Tibial nerve (tissue), 4 donors: ENCODE results near the gene SRPK1. TPM values are rescaled to one million over a fixed set of nuclear protein-coding genes. Genes with fewer than 3 reads are reported as not detected.
"Not testable (repeated sequence)": the region's sequence is repeated elsewhere in the genome, so short reads cannot be mapped to it uniquely, and the experiment has no call there.

Experiments
- DNase-seq, 2 donors: peaks; one replicate each; pipeline ENCODE4 v3.0.0-alpha.2; 2019; ENCODE audit warnings: low spot score in 2 of 2
- H3K27ac ChIP-seq, 4 donors: fragments of 200-600 bp; sonication (generic) in 3 of 4; one replicate each; pipeline ENCODE4 v1.5.1; 2017 to 2019; ENCODE audit warnings: mild to moderate bottlenecking in 1 of 4
- H3K27me3 ChIP-seq, 2 donors: fragments of 200-600 bp; sonication (generic) in 1 of 2; one replicate each; pipeline versions ENCODE4 v1.5.1 to v1.6.0; 2017 to 2019
- H3K36me3 ChIP-seq, 3 donors: fragments of 200-600 bp; sonication (generic); one replicate each; pipeline ENCODE4 v1.5.1; 2018 to 2019
- H3K4me1 ChIP-seq, 4 donors: fragments of 200-600 bp; sonication (generic) in 3 of 4; one replicate each; pipeline ENCODE4 v1.5.1; 2017 to 2019
- H3K4me3 ChIP-seq, 4 donors: fragments of 200-600 bp; sonication (generic) in 3 of 4; one replicate each; pipeline ENCODE4 v1.5.1; 2017 to 2019; ENCODE audit warnings: mild to moderate bottlenecking in 1 of 4, moderate library complexity in 1 of 4
- H3K9me3 ChIP-seq, 4 donors: fragments of 200-600 bp; sonication (generic) in 3 of 4; one replicate each; pipeline ENCODE4 v1.5.1; 2017 to 2019
- CTCF ChIP-seq, 5 experiments: fragments of 200-600 bp in 3 of 5; fragments of 450-650 bp in 2 of 5; sonication (generic) in 3 of 5; IDR thresholded peaks; one replicate each; pipeline ENCODE4 v1.5.1; 2016 to 2019; ENCODE audit warnings: antibody characterized with exemption in 5 of 5, mild to moderate bottlenecking in 3 of 5, moderate library complexity in 2 of 5
- EP300 ChIP-seq, 2 donors: sonication (generic); formaldehyde crosslinking; IDR thresholded peaks; one replicate each; pipeline ENCODE4 v1.6.1; 2017; ENCODE audit warnings: antibody characterized with exemption in 2 of 2, mild to moderate bottlenecking in 1 of 2
- POLR2A ChIP-seq, 2 donors: fragments of 450-650 bp; IDR thresholded peaks; one replicate each; pipeline ENCODE4 v1.6.1; 2017; ENCODE audit warnings: antibody characterized with exemption in 2 of 2, mild to moderate bottlenecking in 2 of 2, moderate library complexity in 2 of 2
- WGBS, 2 donors: methylation state at CpG; one replicate each; pipeline ENCODE4 v1.1.5; 2018; 5-methylcytosine and 5-hydroxymethylcytosine counted together
- total RNA-seq, 4 donors: library from RNA; depleted of rRNA; stranded (reverse); fragments of >200 nt; gene quantifications; one replicate each; pipeline ENCODE4 v1.1.0, GENCODE V29; 2016

SRPK1 gene
- total RNA-seq, 4 donors from 2014 or later, result 23.2 to 48.0 (median 40.2) TPM

- no peak for DNase-seq
- Histone ChIP-seq H3K4me1 (no peaks in the 10 kb centered on the region), H3K27me3 (no peaks in the 10 kb centered on the region), H3K36me3 (no peaks in the 10 kb centered on the region), H3K9me3 (no peaks in the 10 kb centered on the region), H3K27ac (no peak overlapping the region), H3K4me3 (no peak overlapping the region)
- TF ChIP-seq CTCF (IDR thresholded peaks at IDR 0.05), result no peak
- no peak for TF ChIP-seq POLR2A (IDR thresholded peaks at IDR 0.05)
- no peak for TF ChIP-seq EP300 (IDR thresholded peaks at IDR 0.05)
Measured at GRCh38 chr6:35942355-35942754, 21.5 kb upstream of the SRPK1 start.

- H3K9me3 ChIP-seq, H3K4me3 ChIP-seq, H3K4me1 ChIP-seq, H3K36me3 ChIP-seq, DNase-seq, H3K27ac ChIP-seq, H3K27me3 ChIP-seq: not testable (repeated sequence)
- WGBS, 2 donors, result 84 to 87% methylated on average over 7 of the region's 7 CpGs
Measured at GRCh38 chr6:35941170-35941569, 20.3 kb upstream of the SRPK1 start.

GRCh38 chr6:35940014-35940413 is 19.1 kb upstream of the SRPK1 start:
- not testable (repeated sequence) for H3K4me1 ChIP-seq, H3K9me3 ChIP-seq, H3K4me3 ChIP-seq, DNase-seq, H3K27ac ChIP-seq, H3K36me3 ChIP-seq, H3K27me3 ChIP-seq
- 78 to 80% methylated on average over 2 of the region's 2 CpGs for WGBS, 2 donors

GRCh38 chr6:35939259-35939658 is 18.4 kb upstream of the SRPK1 start:
- H3K9me3 ChIP-seq, H3K4me3 ChIP-seq, H3K27ac ChIP-seq, DNase-seq, H3K27me3 ChIP-seq, H3K4me1 ChIP-seq, H3K36me3 ChIP-seq: not testable (repeated sequence)
- WGBS, 2 donors, result 83 to 89% methylated on average over 5 of the region's 5 CpGs

GRCh38 chr6:35936681-35937359 is 15.9 kb upstream of the SRPK1 start:
- H3K4me3 ChIP-seq, result no peak overlapping the region
- TF ChIP-seq EP300 (IDR thresholded peaks at IDR 0.05) (no peak), CTCF (IDR thresholded peaks at IDR 0.05) (no peak), POLR2A (IDR thresholded peaks at IDR 0.05) (no peak)
- H3K27ac ChIP-seq, result no peak overlapping the region
- H3K36me3 ChIP-seq, result no peaks in the 10 kb centered on the region
- no peak for DNase-seq
- H3K9me3 ChIP-seq, result no peaks in the 10 kb centered on the region
- H3K27me3 ChIP-seq, result peaks cover 0 to 8% of the 10 kb centered on the region in 2 donors
- H3K4me1 ChIP-seq, result no peaks in the 10 kb centered on the region
- 95 to 96% methylated on average over 1 of the region's 1 CpG for WGBS, 2 donors

- H3K4me1 ChIP-seq, result no peaks in the 10 kb centered on the region
- DNase-seq, result no peak
- no peaks in the 10 kb centered on the region for H3K9me3 ChIP-seq
- H3K4me3 ChIP-seq, result no peak overlapping the region
- TF ChIP-seq POLR2A (IDR thresholded peaks at IDR 0.05) (no peak), EP300 (IDR thresholded peaks at IDR 0.05) (no peak), CTCF (IDR thresholded peaks at IDR 0.05) (no peak)
- 47 to 54% methylated on average over 5 of the region's 5 CpGs for WGBS, 2 donors
- no peaks in the 10 kb centered on the region for H3K36me3 ChIP-seq
- no peak overlapping the region for H3K27ac ChIP-seq
- peaks cover 0 to 8% of the 10 kb centered on the region in 2 donors for H3K27me3 ChIP-seq
Measured at GRCh38 chr6:35935469-35935868, 14.6 kb upstream of the SRPK1 start.

GRCh38 chr6:35933844-35934243 is 12.9 kb upstream of the SRPK1 start:
- Histone ChIP-seq H3K36me3 (no peaks in the 10 kb centered on the region), H3K4me3 (no peak overlapping the region), H3K27ac (no peak overlapping the region), H3K4me1 (no peaks in the 10 kb centered on the region), H3K27me3 (peaks cover 0 to 8% of the 10 kb centered on the region in 2 donors), H3K9me3 (no peaks in the 10 kb centered on the region)
- 48 to 61% methylated on average over 2 of the region's 2 CpGs for WGBS, 2 donors
- TF ChIP-seq POLR2A (IDR thresholded peaks at IDR 0.05), result no peak
- TF ChIP-seq CTCF (IDR thresholded peaks at IDR 0.05), result no peak
- no peak for TF ChIP-seq EP300 (IDR thresholded peaks at IDR 0.05)
- DNase-seq, result no peak

- H3K27ac ChIP-seq, H3K9me3 ChIP-seq, H3K27me3 ChIP-seq, H3K4me1 ChIP-seq, DNase-seq, H3K36me3 ChIP-seq, H3K4me3 ChIP-seq: not testable (repeated sequence)
- WGBS, 2 donors, result 62 to 65% methylated on average over 8 to 10 of the region's 10 CpGs
Measured at GRCh38 chr6:35931873-35932272, 11.0 kb upstream of the SRPK1 start.
